HAP-1 (cell line): Measurements from ENCODE around the gene OR2L8.

Source experiments
- DNase-seq, 2 experiments: peaks; one replicate each; pipeline ENCODE4 v3.0.0-alpha.2; 2016 to 2020; ENCODE audit warnings: low spot score in 2 of 2
- H3K27me3 ChIP-seq: fragments of 250-450 bp; sonication (Bioruptor Pico); 2 replicates; pipeline ENCODE4 v1.5.1; 2020; ENCODE audit warnings: low read depth, mild to moderate bottlenecking, moderate library complexity
- H3K36me3 ChIP-seq: fragments of 250-450 bp; sonication (Bioruptor Pico); replicated peaks from 2 replicates; pipeline ENCODE4 v1.5.1; 2020; ENCODE audit warnings: mild to moderate bottlenecking
- H3K4me1 ChIP-seq: fragments of 250-450 bp; sonication (Bioruptor Pico); 2 replicates; pipeline ENCODE4 v1.5.1; 2020; ENCODE audit warnings: mild to moderate bottlenecking
- H3K4me3 ChIP-seq: fragments of 250-450 bp; sonication (Bioruptor Pico); 2 replicates; pipeline ENCODE4 v1.5.1; 2020; ENCODE audit warnings: mild to moderate bottlenecking, moderate library complexity
- H3K9me3 ChIP-seq: fragments of 250-450 bp; sonication (Bioruptor Pico); 2 replicates; pipeline ENCODE4 v1.5.1; 2020; ENCODE audit warnings: mild to moderate bottlenecking, moderate library complexity
- in situ Hi-C: fragments of 300-500 bp; cut with MboI; formaldehyde crosslinking; loops from 3 replicates; pipeline ENCODE4 v1.14.3; 2020; ENCODE audit warnings: low sequenced_read_pairs, inconsistent platforms, mixed read lengths

Gene OR2L8

GRCh38 chr1:247948558-247948957, at the start of gene OR2L8:
Gene OR2L8 (plus strand): TSS chr1:247948858. CDS start chr1:247948858, 0 bp downstream.
- no peaks in the 10 kb centered on the region for H3K9me3 ChIP-seq
- H3K4me1 ChIP-seq: no peaks in the 10 kb centered on the region
- no peak for DNase-seq
- H3K27me3 ChIP-seq: no peaks in the 10 kb centered on the region
- H3K36me3 ChIP-seq: no peaks in the 10 kb centered on the region
- in situ Hi-C loops: no loop called here
- no peak within 1 kb of the TSS for H3K4me3 ChIP-seq

GRCh38 chr1:247904122-247904521, 44.5 kb upstream of the OR2L8 start:
- no peaks in the 10 kb centered on the region for H3K36me3 ChIP-seq
- no peak for DNase-seq
- in situ Hi-C loops: no loop called here
- no peaks in the 10 kb centered on the region for H3K9me3 ChIP-seq
- no peaks in the 10 kb centered on the region for H3K27me3 ChIP-seq
- no peaks in the 10 kb centered on the region for H3K4me1 ChIP-seq
- H3K4me3 ChIP-seq: no peak overlapping the region

DNA sequence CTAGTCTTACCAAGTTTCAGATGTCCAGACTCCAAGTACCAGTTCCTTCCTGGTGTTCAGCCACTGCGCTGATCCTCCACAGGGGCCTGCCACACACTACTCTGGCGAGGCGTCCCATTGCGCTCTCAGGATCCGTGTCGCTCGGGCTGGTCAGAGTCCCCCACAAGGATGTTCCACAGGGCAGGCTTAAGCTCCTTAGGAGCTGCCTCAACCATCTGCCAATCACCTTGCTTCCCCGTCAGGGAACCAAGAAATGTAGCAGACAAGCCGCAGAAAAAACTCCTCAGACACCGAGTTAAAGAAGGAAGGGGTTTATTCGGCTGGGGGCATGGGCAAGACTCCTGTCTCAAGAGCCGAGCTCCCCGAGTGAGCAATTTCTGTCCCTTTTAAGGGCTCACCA, 43.5 kb upstream of the OR2L8 start:
- no peaks in the 10 kb centered on the region for H3K36me3 ChIP-seq
- H3K4me1 ChIP-seq: no peaks in the 10 kb centered on the region
- DNase-seq: no peak
- H3K9me3 ChIP-seq: no peaks in the 10 kb centered on the region
- in situ Hi-C loops: no loop called here
- no peak overlapping the region for H3K4me3 ChIP-seq
- no peaks in the 10 kb centered on the region for H3K27me3 ChIP-seq

DNA sequence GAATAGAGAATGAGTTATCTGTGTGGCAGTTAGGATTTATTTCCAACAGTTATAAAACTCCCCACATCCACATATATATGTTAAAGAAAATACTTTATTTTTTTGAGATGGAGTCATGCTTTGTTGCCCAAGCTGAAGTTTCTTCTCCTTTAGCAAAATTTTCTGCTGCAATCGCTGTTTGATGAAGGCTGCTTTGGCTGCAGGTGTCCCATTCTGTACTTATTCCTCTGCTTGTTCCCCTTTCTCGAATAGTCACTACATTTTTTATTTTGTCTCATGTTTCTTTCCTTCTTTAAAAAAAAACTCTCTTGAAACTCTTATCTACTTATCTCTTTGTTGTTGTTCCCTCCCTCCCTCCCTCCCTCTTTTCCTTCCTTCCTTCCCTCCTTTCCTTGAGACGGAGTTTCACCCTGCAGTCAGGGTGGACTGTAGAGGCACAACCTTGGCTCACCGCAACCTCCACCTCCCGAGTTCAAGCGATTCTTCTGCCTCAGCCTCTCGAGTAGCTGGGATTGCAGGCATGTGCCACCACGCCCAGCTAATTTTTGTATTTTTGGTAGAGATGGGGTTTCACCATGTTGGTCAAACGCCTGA, 42.7 kb upstream of the OR2L8 start:
- Histone ChIP-seq H3K36me3 (no peaks in the 10 kb centered on the region), H3K27me3 (no peaks in the 10 kb centered on the region), H3K9me3 (no peaks in the 10 kb centered on the region), H3K4me3 (no peak overlapping the region), H3K4me1 (no peaks in the 10 kb centered on the region)
- DNase-seq: no peak
- in situ Hi-C loops: no loop called here

DNA sequence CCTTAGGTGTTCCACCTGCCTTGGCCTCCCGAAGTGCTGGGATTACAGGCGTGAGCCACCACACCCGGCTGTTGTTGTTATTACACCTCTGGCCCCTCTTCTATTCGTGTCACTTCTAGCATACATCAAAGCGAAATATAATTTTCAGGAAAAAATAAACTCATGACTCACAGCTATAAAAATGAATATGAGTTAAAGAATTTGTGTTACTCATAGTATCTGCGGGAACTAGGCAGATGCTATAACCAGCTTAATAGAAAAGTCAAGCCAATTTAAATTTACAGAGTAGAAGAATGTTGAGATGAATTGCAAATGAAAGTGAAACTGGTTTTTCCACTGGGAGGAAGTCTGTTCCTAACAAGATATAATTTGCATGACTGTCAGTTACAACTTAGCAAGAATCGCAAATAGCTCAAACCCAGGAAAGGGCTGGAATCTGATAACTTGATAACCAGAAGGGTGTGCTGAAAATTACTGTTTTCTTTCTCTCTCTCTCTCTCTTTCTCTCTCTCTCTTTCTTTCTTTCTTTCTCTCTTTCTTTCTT, 42.1 kb upstream of the OR2L8 start:
- H3K27me3 ChIP-seq: no peaks in the 10 kb centered on the region
- in situ Hi-C loops: no loop called here
- no peaks in the 10 kb centered on the region for H3K36me3 ChIP-seq
- H3K4me3 ChIP-seq: no peak overlapping the region
- no peaks in the 10 kb centered on the region for H3K9me3 ChIP-seq
- H3K4me1 ChIP-seq: no peaks in the 10 kb centered on the region
- DNase-seq: no peak

GRCh38 chr1:247908766-247909165, 39.9 kb upstream of the OR2L8 start:
- no peak overlapping the region for H3K4me3 ChIP-seq
- no peaks in the 10 kb centered on the region for H3K36me3 ChIP-seq
- in situ Hi-C loops: no loop called here
- no peaks in the 10 kb centered on the region for H3K27me3 ChIP-seq
- H3K4me1 ChIP-seq: no peaks in the 10 kb centered on the region
- DNase-seq: no peak
- H3K9me3 ChIP-seq: no peaks in the 10 kb centered on the region

- no peaks in the 10 kb centered on the region for H3K36me3 ChIP-seq
- DNase-seq: no peak
- no peaks in the 10 kb centered on the region for H3K4me1 ChIP-seq
- H3K4me3 ChIP-seq: no peak overlapping the region
- in situ Hi-C loops: no loop called here
- H3K27me3 ChIP-seq: no peaks in the 10 kb centered on the region
- no peaks in the 10 kb centered on the region for H3K9me3 ChIP-seq
These were observed 34.9 kb upstream of the OR2L8 start for GRCh38 chr1:247913786-247914185.

DNA sequence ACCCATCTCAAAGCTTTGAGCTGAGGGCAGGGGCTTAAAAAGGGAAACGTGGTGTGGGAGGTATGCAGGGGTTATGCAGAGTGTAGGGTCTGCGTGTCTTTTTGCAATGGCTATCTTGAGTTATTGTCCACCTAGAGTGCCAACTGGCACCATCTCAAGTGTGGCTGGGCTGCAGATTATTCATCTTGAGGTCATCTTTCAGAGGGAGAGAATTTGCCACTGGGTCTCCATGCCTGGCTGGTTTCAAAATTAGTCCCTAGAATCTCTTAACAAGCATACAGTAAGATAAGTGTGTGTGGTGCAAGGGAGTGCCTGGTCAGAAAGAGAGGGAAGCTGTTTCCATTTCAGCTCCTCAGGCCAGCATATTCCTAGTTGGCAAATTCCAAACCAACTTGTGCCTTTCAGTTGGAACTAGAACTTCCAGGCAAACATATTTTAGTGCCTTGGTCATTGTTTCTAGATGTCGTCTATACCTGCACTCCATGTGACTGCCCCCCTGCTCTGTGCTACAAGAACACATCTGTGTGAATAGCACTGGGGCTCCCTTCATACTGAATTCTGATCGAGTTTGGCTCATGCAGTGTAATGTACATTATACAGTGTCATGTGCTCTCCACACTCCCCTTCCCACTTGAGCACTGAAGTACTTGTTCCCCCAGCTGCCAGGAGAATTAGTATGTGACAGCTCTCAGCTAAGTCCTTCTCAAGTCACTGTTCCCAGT, 33.6 kb upstream of the OR2L8 start:
- Histone ChIP-seq H3K36me3 (no peaks in the 10 kb centered on the region), H3K4me3 (no peak overlapping the region), H3K27me3 (no peaks in the 10 kb centered on the region), H3K4me1 (no peaks in the 10 kb centered on the region), H3K9me3 (no peaks in the 10 kb centered on the region)
- DNase-seq: no peak
- in situ Hi-C loops: no loop called here

GRCh38 chr1:247919952-247920351, 28.7 kb upstream of the OR2L8 start, which contains the start of gene OR2T8:
Gene OR2T8 (plus strand): TSS chr1:247920252. CDS start chr1:247921018, 766 bp downstream.
- no peak within 1 kb of the TSS for H3K4me3 ChIP-seq
- no peaks in the 10 kb centered on the region for H3K4me1 ChIP-seq
- no peak for DNase-seq
- H3K9me3 ChIP-seq: no peaks in the 10 kb centered on the region
- H3K27me3 ChIP-seq: no peaks in the 10 kb centered on the region
- in situ Hi-C loops: no loop called here
- no peaks in the 10 kb centered on the region for H3K36me3 ChIP-seq

- Histone ChIP-seq H3K27me3 (no peaks in the 10 kb centered on the region), H3K4me1 (no peaks in the 10 kb centered on the region), H3K9me3 (no peaks in the 10 kb centered on the region), H3K36me3 (no peaks in the 10 kb centered on the region), H3K4me3 (no peak overlapping the region)
- no peak for DNase-seq
- in situ Hi-C loops: no loop called here
These were observed 24.7 kb upstream of the OR2L8 start for GRCh38 chr1:247923941-247924340.

- DNase-seq: no peak
- Histone ChIP-seq H3K4me3 (no peak within 1 kb of the TSS), H3K36me3 (no peaks in the 10 kb centered on the region), H3K9me3 (no peaks in the 10 kb centered on the region), H3K4me1 (no peaks in the 10 kb centered on the region), H3K27me3 (no peaks in the 10 kb centered on the region)
- in situ Hi-C loops: no loop called here
These were observed 23.8 kb upstream of the OR2L8 start, which contains the start of gene OR2AJ1 for GRCh38 chr1:247924868-247925267. Gene OR2AJ1 (plus strand): TSS chr1:247924889. CDS start chr1:247933769, 8,880 bp downstream.

DNA sequence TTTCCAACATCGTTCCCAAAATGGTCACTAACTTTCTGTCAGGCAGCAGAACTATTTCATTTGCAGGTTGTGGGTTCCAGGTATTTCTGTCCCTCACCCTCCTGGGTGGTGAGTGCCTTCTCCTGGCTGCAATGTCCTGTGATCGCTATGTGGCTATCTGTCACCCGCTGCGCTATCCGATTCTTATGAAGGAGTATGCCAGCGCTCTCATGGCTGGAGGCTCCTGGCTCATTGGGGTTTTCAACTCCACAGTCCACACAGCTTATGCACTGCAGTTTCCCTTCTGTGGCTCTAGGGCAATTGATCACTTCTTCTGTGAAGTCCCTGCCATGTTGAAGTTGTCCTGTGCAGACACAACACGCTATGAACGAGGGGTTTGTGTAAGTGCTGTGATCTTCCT, 14.7 kb upstream of the OR2L8 start:
- in situ Hi-C loops: no loop called here
- no peaks in the 10 kb centered on the region for H3K9me3 ChIP-seq
- no peak for DNase-seq
- no peaks in the 10 kb centered on the region for H3K36me3 ChIP-seq
- H3K4me3 ChIP-seq: no peak overlapping the region
- H3K27me3 ChIP-seq: no peaks in the 10 kb centered on the region
- H3K4me1 ChIP-seq: no peaks in the 10 kb centered on the region

DNA sequence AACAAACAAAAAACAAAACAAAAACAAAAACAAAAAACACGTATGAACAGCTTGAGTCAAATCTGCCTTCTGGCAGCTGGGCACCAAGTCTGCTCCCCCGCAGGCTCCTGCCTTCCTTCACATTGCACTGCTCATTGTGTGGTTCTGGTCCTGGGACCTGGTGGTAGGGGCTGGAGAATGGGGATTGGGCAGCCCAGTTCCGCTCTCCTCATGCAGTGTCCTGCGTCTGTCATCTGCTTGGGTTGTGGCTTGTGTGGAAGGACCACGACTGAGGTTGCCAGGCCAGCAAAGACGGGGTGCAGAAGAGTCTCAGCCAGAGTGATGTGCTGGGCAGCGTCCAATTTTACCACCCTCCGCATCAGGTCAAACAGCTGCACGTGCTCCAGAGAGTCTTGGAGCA, 12.9 kb upstream of the OR2L8 start:
- Histone ChIP-seq H3K4me3 (no peak overlapping the region), H3K4me1 (no peaks in the 10 kb centered on the region), H3K27me3 (no peaks in the 10 kb centered on the region), H3K36me3 (no peaks in the 10 kb centered on the region), H3K9me3 (no peaks in the 10 kb centered on the region)
- in situ Hi-C loops: no loop called here
- DNase-seq: no peak

DNA sequence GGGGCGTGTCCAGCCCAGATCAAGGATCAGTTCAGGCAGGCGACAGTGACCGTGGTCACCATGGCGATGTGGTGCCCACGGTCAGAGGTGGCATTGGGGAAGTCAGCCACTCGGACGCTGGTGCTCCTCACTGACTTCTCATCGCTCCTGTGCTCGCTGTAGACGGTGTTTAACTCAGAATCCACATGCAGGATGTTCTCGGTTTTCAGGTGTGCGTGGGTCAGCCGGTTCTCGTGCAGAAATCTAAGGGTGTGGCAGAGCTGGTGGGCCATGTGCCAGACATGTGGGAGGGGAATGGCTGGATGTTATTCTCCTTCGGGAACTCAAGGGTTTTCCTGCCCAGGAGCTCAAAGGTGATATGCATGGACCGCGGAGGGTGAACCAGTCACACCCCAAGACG, 12.2 kb upstream of the OR2L8 start:
- Histone ChIP-seq H3K27me3 (no peaks in the 10 kb centered on the region), H3K4me3 (no peak overlapping the region), H3K4me1 (no peaks in the 10 kb centered on the region), H3K36me3 (no peaks in the 10 kb centered on the region), H3K9me3 (no peaks in the 10 kb centered on the region)
- DNase-seq: no peak
- in situ Hi-C loops: no loop called here
